Ishikawa (cell line): ENCODE results near the gene MRPS34.

Experiments used
- NFIC ChIP-seq: IDR thresholded peaks from 2 replicates; pipeline ENCODE4 v1.6.1; 2012
- TAF1 ChIP-seq: IDR thresholded peaks from 2 replicates; pipeline ENCODE4 v1.6.1; 2012; ENCODE audit warnings: low read depth, mild to moderate bottlenecking
- TF ChIP-seq, protein P1 (sequence below): IDR thresholded peaks from 2 replicates; pipeline ENCODE4 v1.6.1; 2012
- TF ChIP-seq, protein P2 (sequence below): IDR thresholded peaks from 2 replicates; pipeline ENCODE4 v1.6.1; 2012; ENCODE audit warnings: low read depth, mild to moderate bottlenecking

- TF ChIP-seq NFIC = no peak
- TF ChIP-seq, protein P1, sequence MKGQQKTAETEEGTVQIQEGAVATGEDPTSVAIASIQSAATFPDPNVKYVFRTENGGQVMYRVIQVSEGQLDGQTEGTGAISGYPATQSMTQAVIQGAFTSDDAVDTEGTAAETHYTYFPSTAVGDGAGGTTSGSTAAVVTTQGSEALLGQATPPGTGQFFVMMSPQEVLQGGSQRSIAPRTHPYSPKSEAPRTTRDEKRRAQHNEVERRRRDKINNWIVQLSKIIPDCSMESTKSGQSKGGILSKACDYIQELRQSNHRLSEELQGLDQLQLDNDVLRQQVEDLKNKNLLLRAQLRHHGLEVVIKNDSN = no peak
- TF ChIP-seq, protein P2, sequence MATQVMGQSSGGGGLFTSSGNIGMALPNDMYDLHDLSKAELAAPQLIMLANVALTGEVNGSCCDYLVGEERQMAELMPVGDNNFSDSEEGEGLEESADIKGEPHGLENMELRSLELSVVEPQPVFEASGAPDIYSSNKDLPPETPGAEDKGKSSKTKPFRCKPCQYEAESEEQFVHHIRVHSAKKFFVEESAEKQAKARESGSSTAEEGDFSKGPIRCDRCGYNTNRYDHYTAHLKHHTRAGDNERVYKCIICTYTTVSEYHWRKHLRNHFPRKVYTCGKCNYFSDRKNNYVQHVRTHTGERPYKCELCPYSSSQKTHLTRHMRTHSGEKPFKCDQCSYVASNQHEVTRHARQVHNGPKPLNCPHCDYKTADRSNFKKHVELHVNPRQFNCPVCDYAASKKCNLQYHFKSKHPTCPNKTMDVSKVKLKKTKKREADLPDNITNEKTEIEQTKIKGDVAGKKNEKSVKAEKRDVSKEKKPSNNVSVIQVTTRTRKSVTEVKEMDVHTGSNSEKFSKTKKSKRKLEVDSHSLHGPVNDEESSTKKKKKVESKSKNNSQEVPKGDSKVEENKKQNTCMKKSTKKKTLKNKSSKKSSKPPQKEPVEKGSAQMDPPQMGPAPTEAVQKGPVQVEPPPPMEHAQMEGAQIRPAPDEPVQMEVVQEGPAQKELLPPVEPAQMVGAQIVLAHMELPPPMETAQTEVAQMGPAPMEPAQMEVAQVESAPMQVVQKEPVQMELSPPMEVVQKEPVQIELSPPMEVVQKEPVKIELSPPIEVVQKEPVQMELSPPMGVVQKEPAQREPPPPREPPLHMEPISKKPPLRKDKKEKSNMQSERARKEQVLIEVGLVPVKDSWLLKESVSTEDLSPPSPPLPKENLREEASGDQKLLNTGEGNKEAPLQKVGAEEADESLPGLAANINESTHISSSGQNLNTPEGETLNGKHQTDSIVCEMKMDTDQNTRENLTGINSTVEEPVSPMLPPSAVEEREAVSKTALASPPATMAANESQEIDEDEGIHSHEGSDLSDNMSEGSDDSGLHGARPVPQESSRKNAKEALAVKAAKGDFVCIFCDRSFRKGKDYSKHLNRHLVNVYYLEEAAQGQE = no peak
- no peak for TF ChIP-seq TAF1
Measured at GRCh38 chr16:1820096-1820945, 47.4 kb upstream of the MRPS34 start.
